ENCODE data around the gene CKS2. TPM values are rescaled to one million over a fixed set of nuclear protein-coding genes. Genes with fewer than 3 reads are reported as not detected.

The CKS2 gene
- total RNA-seq, 4 donors from 2014 or later = 6.5 to 13.2 (median 6.9) TPM

GRCh38 chr9:89352451-89352850 lies 41.5 kb downstream of the CKS2 start:
- H3K27ac ChIP-seq = peak overlapping the region; percentile 75 to 89 (median 82)
- no peak for ATAC-seq
- H3K36me3 ChIP-seq = peaks cover 2 to 94% of the 10 kb centered on the region in 2 donors
- TF ChIP-seq, protein P1, sequence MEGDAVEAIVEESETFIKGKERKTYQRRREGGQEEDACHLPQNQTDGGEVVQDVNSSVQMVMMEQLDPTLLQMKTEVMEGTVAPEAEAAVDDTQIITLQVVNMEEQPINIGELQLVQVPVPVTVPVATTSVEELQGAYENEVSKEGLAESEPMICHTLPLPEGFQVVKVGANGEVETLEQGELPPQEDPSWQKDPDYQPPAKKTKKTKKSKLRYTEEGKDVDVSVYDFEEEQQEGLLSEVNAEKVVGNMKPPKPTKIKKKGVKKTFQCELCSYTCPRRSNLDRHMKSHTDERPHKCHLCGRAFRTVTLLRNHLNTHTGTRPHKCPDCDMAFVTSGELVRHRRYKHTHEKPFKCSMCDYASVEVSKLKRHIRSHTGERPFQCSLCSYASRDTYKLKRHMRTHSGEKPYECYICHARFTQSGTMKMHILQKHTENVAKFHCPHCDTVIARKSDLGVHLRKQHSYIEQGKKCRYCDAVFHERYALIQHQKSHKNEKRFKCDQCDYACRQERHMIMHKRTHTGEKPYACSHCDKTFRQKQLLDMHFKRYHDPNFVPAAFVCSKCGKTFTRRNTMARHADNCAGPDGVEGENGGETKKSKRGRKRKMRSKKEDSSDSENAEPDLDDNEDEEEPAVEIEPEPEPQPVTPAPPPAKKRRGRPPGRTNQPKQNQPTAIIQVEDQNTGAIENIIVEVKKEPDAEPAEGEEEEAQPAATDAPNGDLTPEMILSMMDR (IDR thresholded peaks at IDR 0.05 in 4 of 5, conservative IDR thresholded peaks at IDR 0.05 in 1 of 5) = no peak
- TF ChIP-seq POLR2A (IDR thresholded peaks at IDR 0.05) = no peak
- H3K4me1 ChIP-seq = peaks cover 24 to 30% of the 10 kb centered on the region in 2 donors
- H3K4me3 ChIP-seq = no peak overlapping the region
- in situ Hi-C loops (cut with MboI; ENCODE audit: low sequenced_read_pairs in 4 of 4) = no loop called here
- no peak for DNase-seq
- no peaks in the 10 kb centered on the region for H3K9me3 ChIP-seq
- intact Hi-C loops (cut with DNase I; ENCODE audit: low total_unique reads) = loop anchor here (5.0 kb wide), 1 partner anchor 35 kb away; the partner anchor contains the start of gene SECISBP2
- H3K27me3 ChIP-seq = no peaks in the 10 kb centered on the region

GRCh38 chr9:89352874-89353649 lies 42.1 kb downstream of the CKS2 start:
- TF ChIP-seq, protein P1 (IDR thresholded peaks at IDR 0.05 in 4 of 5, conservative IDR thresholded peaks at IDR 0.05 in 1 of 5) = no peak
- TF ChIP-seq POLR2A (IDR thresholded peaks at IDR 0.05) = no peak
- no peak for ATAC-seq
- Histone ChIP-seq H3K9me3 (no peaks in the 10 kb centered on the region), H3K4me3 (no peak overlapping the region), H3K27me3 (no peaks in the 10 kb centered on the region), H3K4me1 (peaks cover 24 to 30% of the 10 kb centered on the region in 2 donors), H3K27ac (peak overlapping the region; percentile 75 to 89 (median 82)), H3K36me3 (peaks cover 2 to 94% of the 10 kb centered on the region in 2 donors)
- intact Hi-C loops (cut with DNase I; ENCODE audit: low total_unique reads) (loop anchor here (5.0 kb wide), 1 partner anchor 36 kb away; the partner anchor contains the start of gene SECISBP2), in situ Hi-C loops (cut with MboI; ENCODE audit: low sequenced_read_pairs in 4 of 4) (no loop called here)
- no peak for DNase-seq

DNA sequence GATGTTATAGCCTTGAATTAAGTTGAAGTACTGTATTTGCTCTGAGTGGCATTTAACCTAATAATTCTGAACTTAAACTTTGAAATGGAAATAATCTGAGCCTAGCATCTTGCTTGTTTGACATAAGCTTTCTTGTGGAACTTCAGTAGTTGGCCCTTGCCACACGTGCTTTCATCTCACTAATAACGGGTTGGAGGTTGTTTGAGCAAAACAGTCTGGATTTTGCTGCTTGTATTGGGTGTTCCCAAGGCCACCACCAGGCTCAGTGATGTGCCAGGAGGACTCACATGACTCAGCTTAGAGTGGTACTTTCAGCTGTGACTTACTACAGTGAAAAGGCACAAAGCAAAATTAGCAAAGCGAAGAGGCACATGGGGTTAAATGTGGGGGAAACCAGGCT lies 43.0 kb downstream of the CKS2 start:
- TF ChIP-seq POLR2A (IDR thresholded peaks at IDR 0.05) = no peak
- TF ChIP-seq, protein P1 (IDR thresholded peaks at IDR 0.05 in 4 of 5, conservative IDR thresholded peaks at IDR 0.05 in 1 of 5) = no peak
- DNase-seq (peak in 1 of 2 donors; percentile 14), ATAC-seq (no peak)
- Histone ChIP-seq H3K36me3 (peaks cover 0 to 94% of the 10 kb centered on the region in 2 donors), H3K4me3 (no peak overlapping the region), H3K27me3 (no peaks in the 10 kb centered on the region), H3K9me3 (no peaks in the 10 kb centered on the region), H3K27ac (peak overlapping the region; percentile 75 to 89 (median 82)), H3K4me1 (peaks cover 33 to 37% of the 10 kb centered on the region in 2 donors)
- in situ Hi-C loops (cut with MboI; ENCODE audit: low sequenced_read_pairs in 4 of 4) (no loop called here), intact Hi-C loops (cut with DNase I; ENCODE audit: low total_unique reads) (loop anchor here (5.0 kb wide), 1 partner anchor 37 kb away; the partner anchor contains the start of gene SECISBP2)

DNA sequence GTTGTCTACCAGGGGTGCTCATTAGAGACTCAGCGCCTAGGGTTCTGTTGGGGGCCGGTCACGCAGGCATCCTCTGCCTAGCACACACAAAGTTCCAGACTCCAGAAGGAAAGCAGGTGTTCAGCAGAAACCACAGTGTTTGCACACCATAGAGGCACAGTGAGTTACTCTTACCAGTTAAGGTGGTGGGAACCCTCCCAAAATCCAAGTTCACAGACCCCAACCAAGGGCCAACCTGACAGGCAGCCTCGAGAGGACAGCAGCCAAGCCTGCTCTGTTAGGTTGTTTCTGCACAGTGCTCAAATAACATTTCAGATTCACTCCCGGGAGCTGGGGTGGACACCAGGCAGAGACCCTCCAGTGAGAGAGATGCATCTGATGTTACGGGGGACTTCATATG lies 43.5 kb downstream of the CKS2 start:
- Histone ChIP-seq H3K9me3 (no peaks in the 10 kb centered on the region), H3K4me3 (no peak overlapping the region), H3K36me3 (peaks cover 0 to 89% of the 10 kb centered on the region in 2 donors), H3K27me3 (no peaks in the 10 kb centered on the region), H3K4me1 (peaks cover 38 to 42% of the 10 kb centered on the region in 2 donors), H3K27ac (peak overlapping the region; percentile 48 to 85 (median 77))
- in situ Hi-C loops (cut with MboI; ENCODE audit: low sequenced_read_pairs in 4 of 4) = no loop called here
- intact Hi-C loops (cut with DNase I; ENCODE audit: low total_unique reads) = loop anchor here (5.0 kb wide), 1 partner anchor 37 kb away; the partner anchor contains the start of gene SECISBP2
- ATAC-seq = no peak
- no peak for DNase-seq
- TF ChIP-seq POLR2A (IDR thresholded peaks at IDR 0.05) = no peak
- TF ChIP-seq, protein P1 (IDR thresholded peaks at IDR 0.05 in 4 of 5, conservative IDR thresholded peaks at IDR 0.05 in 1 of 5) = no peak
